T-helper 2 cell treated with Interferon-gamma antibody and Interleukin-4, amounts not matched to agents 5 μg/mL and 100 μg/mL, for 36 hours (primary cell): Measurements from ENCODE around the gene SMIM15.

Experiments used
- DNase-seq: peaks from one replicate; pipeline ENCODE4 v3.0.0; 2021; ENCODE audit warnings: low spot score
- H3K27ac Mint-ChIP-seq: one replicate; pipeline ENCODE4 v1.8.0; 2021; ENCODE audit warnings: mild to moderate bottlenecking, mixed read lengths
- H3K27me3 Mint-ChIP-seq: one replicate; pipeline ENCODE4 v1.8.0; 2021; ENCODE audit warnings: low read depth, mixed read lengths
- H3K36me3 Mint-ChIP-seq: one replicate; pipeline ENCODE4 v1.8.0; 2021; ENCODE audit warnings: low read depth, mixed read lengths
- H3K4me1 Mint-ChIP-seq: one replicate; pipeline ENCODE4 v1.8.0; 2021; ENCODE audit warnings: low read depth, mixed read lengths
- H3K4me3 Mint-ChIP-seq: one replicate; pipeline ENCODE4 v1.8.0; 2022; ENCODE audit warnings: mild to moderate bottlenecking, moderate library complexity, mixed read lengths
- H3K9me3 Mint-ChIP-seq: one replicate; pipeline ENCODE4 v1.8.0; 2021; ENCODE audit warnings: mixed read lengths

The SMIM15 gene

DNA sequence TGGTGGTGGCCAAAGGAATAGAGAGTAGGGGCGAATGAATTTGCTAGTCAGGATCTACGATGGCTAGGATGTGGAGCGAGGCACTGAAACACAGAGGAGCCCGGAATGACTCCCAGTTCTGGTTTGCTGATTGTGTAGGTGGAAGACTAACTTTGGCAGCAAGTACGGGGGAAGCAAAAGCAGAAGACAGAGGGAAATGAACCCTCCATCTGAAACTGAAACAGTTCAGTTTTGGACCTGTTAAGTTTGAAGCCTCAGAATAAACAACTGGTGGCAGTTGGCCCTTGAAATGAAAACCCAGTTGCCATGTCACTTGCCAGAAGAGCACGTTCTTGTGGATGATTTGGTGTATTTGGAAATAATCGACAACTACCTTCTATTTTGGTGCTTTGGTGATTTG lies 15.4 kb upstream of the SMIM15 start:
- Mint-ChIP-seq H3K4me3 (no peak overlapping the region), H3K36me3 (no peaks in the 10 kb centered on the region), H3K27ac (no peak overlapping the region), H3K4me1 (peaks cover 8% of the 10 kb centered on the region), H3K9me3 (no peaks in the 10 kb centered on the region), H3K27me3 (peaks cover 3% of the 10 kb centered on the region)
- DNase-seq: no peak

DNA sequence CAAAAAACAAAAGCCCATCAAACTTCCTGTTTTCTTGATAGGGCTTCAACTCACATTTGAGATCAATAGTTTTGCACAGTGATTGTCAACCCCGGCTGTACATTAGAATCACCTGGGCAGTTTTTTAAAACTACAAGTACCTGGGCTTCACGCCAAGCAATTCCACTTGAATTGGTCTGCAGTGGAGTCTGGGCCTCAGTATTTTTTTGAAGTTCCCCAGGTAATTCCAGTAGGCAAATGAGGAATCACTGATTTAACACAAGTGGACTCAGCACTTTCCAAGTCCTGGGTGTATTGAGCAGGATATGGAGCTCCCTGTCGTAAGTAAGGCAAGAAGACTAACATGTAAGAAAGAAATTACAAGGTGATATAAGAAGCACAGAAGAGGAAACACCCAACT lies 14.8 kb upstream of the SMIM15 start:
- Mint-ChIP-seq H3K9me3 (no peaks in the 10 kb centered on the region), H3K4me3 (no peak overlapping the region), H3K4me1 (peaks cover 5% of the 10 kb centered on the region), H3K36me3 (no peaks in the 10 kb centered on the region), H3K27ac (no peak overlapping the region), H3K27me3 (peaks cover 3% of the 10 kb centered on the region)
- DNase-seq: no peak

DNA sequence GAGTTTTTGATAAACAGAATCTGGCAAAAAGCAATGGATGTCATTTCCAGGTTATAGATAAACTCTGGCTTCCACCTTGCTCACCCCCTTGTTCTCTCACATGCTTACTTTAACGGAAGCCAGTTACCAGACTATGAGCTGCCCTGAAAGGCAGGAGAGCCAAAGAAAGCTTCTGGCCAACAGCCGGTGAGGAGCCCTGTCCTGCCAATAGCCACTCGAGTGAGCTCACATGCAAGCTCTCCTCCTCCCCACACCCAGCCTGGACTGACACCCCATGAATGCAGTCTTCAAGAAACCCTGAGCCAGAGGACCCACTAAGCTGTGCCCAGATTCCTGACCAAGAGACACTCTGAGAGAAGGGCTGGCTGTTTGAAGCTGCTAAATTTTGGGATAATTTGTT lies 14.4 kb upstream of the SMIM15 start:
- Mint-ChIP-seq H3K36me3 (no peaks in the 10 kb centered on the region), H3K9me3 (no peaks in the 10 kb centered on the region), H3K4me1 (peaks cover 5% of the 10 kb centered on the region), H3K27me3 (peaks cover 3% of the 10 kb centered on the region), H3K27ac (no peak overlapping the region), H3K4me3 (no peak overlapping the region)
- no peak for DNase-seq

DNA sequence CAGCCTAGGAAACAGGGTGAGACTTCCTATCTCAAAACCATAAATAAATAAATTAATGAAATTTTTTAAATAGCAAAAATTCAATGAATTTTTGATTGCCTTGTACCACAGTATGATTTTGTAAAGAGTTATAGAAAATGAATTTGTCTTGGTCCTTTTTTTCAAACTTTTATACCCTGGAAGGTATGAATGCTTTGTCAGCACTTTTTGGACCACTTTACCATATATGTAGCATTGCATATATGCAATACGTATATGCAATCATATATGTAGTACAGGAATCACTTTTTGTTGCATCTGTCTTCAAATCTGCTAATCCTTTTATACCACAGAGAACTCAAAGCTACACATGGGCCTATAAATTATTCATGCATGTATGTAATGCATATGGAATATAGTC lies 9.2 kb upstream of the SMIM15 start:
- H3K4me1 Mint-ChIP-seq: no peaks in the 10 kb centered on the region
- H3K4me3 Mint-ChIP-seq: no peak overlapping the region
- H3K9me3 Mint-ChIP-seq: no peaks in the 10 kb centered on the region

DNA sequence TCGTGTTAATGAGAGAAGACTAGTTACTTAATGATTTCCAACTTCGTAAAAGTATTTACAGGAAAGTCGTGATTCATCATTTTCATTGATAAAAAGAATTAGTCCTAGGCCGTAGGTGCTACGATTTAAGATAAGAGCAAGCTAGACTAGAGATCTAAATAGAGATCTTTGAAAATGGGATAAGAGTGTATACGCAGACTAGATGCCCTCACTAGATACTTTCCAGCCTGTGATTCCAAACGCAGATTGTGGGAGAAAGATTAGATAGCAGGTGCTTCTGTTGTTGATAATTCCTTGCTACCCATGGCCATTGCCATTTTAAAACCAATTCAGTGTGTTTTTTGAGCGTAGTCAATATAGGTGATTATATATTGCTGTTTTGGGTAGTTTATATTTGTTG lies 6.7 kb upstream of the SMIM15 start:
- Mint-ChIP-seq H3K36me3 (no peaks in the 10 kb centered on the region), H3K27ac (no peak overlapping the region), H3K4me1 (no peaks in the 10 kb centered on the region), H3K4me3 (no peak overlapping the region), H3K27me3 (no peaks in the 10 kb centered on the region), H3K9me3 (no peaks in the 10 kb centered on the region)
- DNase-seq: no peak

More for the DNA sequence above, 9.2 kb upstream of the SMIM15 start:
- Mint-ChIP-seq H3K36me3 (no peaks in the 10 kb centered on the region), H3K27ac (no peak overlapping the region), H3K27me3 (peaks cover 1% of the 10 kb centered on the region)
- no peak for DNase-seq

DNA sequence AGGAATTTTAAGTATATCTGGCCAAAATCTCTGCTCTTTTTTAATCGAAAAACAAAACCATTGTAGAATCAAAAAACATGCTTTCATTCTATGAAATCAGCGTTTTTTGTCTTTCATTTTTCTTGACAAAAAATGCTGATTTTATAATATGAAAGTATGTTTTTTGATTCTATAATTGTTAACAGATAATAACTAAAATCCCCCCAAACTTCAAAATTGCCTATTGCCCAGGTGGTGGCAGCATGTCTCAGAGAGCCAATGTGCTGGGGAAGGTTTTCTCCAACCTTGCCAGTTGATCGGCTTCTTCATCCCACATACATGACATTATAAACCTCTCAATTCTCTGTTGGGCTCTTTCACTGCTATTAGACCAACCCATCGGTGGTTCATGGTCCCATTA lies 5.1 kb upstream of the SMIM15 start:
- no peak overlapping the region for H3K4me3 Mint-ChIP-seq
- peaks cover 10% of the 10 kb centered on the region for H3K36me3 Mint-ChIP-seq
- no peaks in the 10 kb centered on the region for H3K27me3 Mint-ChIP-seq
- H3K9me3 Mint-ChIP-seq: no peaks in the 10 kb centered on the region
- H3K4me1 Mint-ChIP-seq: peaks cover 9% of the 10 kb centered on the region
- no peak for DNase-seq
- H3K27ac Mint-ChIP-seq: no peak overlapping the region

DNA sequence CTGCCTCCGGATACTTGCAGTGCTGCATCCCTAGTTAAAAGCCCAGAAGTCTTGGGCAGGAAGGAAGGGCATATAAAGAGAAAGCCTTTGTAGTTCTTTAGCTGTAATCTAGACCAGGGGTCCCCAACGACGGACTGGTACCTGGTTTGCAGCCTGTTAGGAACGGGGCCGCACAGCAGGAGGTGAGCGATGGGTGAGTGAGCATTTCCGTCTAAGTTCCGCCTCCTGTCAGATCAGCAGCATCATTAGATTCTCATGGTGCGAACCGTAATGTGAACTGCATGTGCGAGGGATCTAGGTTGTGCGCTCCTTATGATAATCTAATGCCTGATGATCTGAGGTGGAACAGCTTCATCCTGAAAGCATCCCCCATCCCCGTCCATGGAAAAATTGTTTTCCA lies 1.6 kb upstream of the SMIM15 start:
- peaks cover 24% of the 10 kb centered on the region for H3K4me1 Mint-ChIP-seq
- H3K27me3 Mint-ChIP-seq: no peaks in the 10 kb centered on the region
- peak overlapping the region; percentile 94 for H3K4me3 Mint-ChIP-seq
- H3K27ac Mint-ChIP-seq: no peak overlapping the region
- no peaks in the 10 kb centered on the region for H3K9me3 Mint-ChIP-seq
- DNase-seq: no peak
- peaks cover 37% of the 10 kb centered on the region for H3K36me3 Mint-ChIP-seq

DNA sequence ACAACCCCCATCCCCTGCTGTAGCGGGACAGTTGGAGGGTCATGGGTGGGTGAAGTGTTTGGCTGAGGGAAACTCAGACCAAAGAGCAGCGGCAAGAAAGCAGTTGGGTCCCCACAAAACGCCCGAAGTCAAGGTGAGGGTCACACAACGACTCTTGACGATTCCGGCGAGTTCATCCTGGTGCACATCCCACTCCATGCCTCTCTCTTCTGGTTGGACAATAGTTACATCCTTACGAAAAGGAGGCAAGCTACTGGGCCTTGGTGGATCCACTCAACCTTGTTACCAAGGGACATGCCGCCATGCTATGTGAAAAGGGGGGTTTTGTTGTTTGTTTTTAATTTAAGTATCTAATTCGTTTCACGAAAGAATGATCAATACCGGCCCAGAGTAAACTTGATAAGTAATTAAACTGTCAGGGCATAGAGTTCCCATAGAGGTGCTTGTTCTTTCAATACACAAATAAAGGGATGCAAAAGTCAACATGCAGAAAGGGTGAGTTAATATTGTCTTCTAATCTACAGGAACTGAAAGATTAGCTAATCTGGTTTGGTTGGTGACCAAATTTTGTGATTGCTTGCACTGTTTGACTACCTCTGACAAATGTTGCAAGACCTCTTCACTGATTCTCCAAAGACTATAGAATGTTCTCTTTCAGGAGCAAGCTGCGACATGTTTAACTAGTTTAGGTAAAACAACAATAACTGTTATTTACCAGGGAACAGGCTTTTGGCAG lies 732 bp upstream of the SMIM15 start:
- Mint-ChIP-seq H3K27me3 (no peaks in the 10 kb centered on the region), H3K4me1 (peaks cover 27% of the 10 kb centered on the region), H3K36me3 (peaks cover 42% of the 10 kb centered on the region), H3K4me3 (peak overlapping the region; percentile 94), H3K9me3 (no peaks in the 10 kb centered on the region), H3K27ac (peak overlapping the region; percentile 94)
- DNase-seq: no peak

DNA sequence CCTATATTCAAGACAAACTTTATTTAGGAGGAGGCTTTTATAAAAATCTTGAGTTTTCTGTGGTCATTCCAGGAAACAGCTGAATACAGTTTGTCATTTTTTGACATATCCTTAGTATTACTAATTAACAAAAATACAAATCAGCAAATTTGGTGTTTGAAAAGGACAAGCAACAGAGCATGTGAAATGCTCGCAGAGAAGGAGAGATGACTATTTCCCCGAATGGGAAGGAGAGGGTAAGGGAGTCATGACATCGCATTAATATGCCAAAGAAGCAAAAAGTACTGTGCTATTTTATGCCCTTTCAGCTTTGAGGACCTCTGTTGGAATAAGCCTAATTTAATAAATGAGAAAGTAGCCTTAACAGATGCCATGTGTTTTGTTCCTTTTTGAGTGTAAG lies 1.8 kb downstream of the SMIM15 start:
- Mint-ChIP-seq H3K27me3 (no peaks in the 10 kb centered on the region), H3K9me3 (no peaks in the 10 kb centered on the region), H3K27ac (peak overlapping the region; percentile 45), H3K36me3 (peaks cover 57% of the 10 kb centered on the region), H3K4me3 (peak overlapping the region; percentile 69), H3K4me1 (peaks cover 27% of the 10 kb centered on the region)
- DNase-seq: no peak

DNA sequence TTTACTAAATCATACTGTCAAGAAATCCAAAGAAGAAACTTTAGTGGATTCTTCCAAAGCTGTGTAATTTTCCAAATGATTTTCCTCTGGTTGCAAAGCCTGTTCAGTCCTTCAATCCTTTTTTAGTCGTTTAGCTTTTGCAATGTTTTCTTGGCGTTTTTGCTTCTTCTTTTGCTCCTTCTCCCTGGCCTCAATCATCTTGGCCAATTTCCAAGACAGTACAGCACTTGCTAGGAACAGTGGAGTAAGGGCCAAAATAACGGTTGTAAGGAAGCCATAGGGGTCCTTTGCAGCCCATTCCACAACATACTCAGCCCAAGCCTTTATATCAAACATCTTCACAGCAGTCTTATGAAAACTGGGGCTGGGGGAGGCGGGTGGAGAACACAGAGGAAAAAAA lies 2.4 kb downstream of the SMIM15 start:
- Mint-ChIP-seq H3K4me1 (peaks cover 27% of the 10 kb centered on the region), H3K27ac (no peak overlapping the region), H3K27me3 (no peaks in the 10 kb centered on the region), H3K9me3 (peaks cover 2% of the 10 kb centered on the region), H3K4me3 (no peak overlapping the region), H3K36me3 (peaks cover 64% of the 10 kb centered on the region)
- DNase-seq: no peak

DNA sequence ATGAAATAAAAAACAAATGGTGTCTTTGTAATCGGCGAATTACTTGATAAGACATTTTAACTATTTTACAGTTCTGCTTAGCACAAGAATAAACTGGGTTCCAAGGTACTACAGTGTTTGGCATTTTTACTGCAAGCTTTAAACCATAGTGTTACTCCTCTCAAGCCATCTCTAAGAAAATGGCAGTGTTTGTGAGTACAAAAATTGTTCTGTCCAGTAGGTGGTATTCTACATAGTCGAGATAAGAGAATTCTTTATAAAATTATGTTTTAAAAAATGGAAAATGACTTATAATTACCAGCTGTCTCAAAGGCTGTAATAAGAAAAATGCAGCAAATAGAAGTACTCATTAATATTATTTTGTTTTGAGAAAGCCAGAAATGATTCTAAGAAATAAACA lies 3.2 kb downstream of the SMIM15 start:
- peaks cover 71% of the 10 kb centered on the region for H3K36me3 Mint-ChIP-seq
- peaks cover 27% of the 10 kb centered on the region for H3K4me1 Mint-ChIP-seq
- H3K27ac Mint-ChIP-seq: no peak overlapping the region
- no peak overlapping the region for H3K4me3 Mint-ChIP-seq
- H3K9me3 Mint-ChIP-seq: peaks cover 10% of the 10 kb centered on the region
- H3K27me3 Mint-ChIP-seq: no peaks in the 10 kb centered on the region
- DNase-seq: no peak

DNA sequence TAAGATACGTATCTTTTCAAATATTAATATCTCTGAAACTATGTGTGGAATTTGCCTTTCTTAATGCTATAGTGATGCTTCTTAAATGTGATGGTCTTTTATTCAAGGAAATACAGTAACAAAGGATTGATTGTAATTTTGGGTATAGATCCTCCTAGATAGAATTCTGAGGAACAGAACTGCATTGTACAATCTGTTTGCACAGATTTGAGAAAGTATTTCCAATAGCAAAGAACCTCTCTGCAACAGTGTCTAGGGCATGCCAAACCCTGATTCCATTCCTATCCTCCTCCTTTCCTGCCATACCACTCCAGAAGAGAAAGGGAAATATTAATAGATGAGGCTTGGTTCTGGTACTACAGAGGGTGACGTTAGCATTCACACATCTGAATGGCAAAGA lies 10.4 kb downstream of the SMIM15 start:
- no peak overlapping the region for H3K4me3 Mint-ChIP-seq
- H3K36me3 Mint-ChIP-seq: peaks cover 27% of the 10 kb centered on the region
- H3K27ac Mint-ChIP-seq: no peak overlapping the region
- no peak for DNase-seq
- H3K9me3 Mint-ChIP-seq: peaks cover 15% of the 10 kb centered on the region
- H3K4me1 Mint-ChIP-seq: no peaks in the 10 kb centered on the region
- H3K27me3 Mint-ChIP-seq: no peaks in the 10 kb centered on the region

DNA sequence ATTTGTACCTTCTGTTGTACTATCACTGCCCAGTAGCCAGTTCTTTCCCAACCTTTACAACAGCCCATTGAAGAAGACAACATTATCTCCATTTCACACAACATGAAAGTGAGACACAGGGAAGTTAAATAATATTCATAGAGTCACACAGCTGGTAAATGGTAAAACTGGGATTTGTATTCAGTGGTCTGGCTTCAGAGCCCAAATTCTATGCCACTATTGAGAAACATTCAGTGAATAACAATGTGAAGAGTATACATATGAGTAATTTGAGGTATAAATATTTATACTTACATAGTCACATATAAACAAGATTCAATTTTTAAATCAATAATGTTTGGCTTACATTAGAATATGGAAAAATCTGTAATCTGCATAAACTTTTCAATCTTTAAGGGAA lies 13.8 kb downstream of the SMIM15 start:
- no peak for DNase-seq
- H3K27ac Mint-ChIP-seq: no peak overlapping the region
- H3K9me3 Mint-ChIP-seq: peaks cover 8% of the 10 kb centered on the region
- peaks cover 3% of the 10 kb centered on the region for H3K36me3 Mint-ChIP-seq
- H3K4me1 Mint-ChIP-seq: no peaks in the 10 kb centered on the region
- no peaks in the 10 kb centered on the region for H3K27me3 Mint-ChIP-seq
- H3K4me3 Mint-ChIP-seq: no peak overlapping the region

DNA sequence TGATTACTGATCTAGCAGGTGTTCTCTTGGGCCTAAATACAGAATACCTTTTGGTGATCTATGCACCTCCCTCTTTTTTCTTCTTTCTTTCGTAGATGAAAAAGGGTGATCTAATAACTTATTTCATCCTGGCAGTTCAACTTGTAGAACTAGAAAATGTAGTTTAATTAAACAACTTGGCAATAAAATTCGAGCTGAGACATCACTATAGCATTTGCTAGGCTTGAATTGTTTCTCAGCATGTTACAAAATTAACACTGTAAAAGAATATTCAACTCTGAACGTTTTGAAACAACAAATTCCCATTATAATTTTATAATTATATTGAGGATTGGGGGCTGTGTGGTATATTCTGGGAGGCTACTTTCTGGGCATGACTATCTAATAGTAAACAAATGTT lies 19.5 kb downstream of the SMIM15 start:
- H3K4me3 Mint-ChIP-seq: no peak overlapping the region
- peaks cover 5% of the 10 kb centered on the region for H3K9me3 Mint-ChIP-seq
- H3K36me3 Mint-ChIP-seq: no peaks in the 10 kb centered on the region
- no peaks in the 10 kb centered on the region for H3K27me3 Mint-ChIP-seq
- H3K27ac Mint-ChIP-seq: no peak overlapping the region
- H3K4me1 Mint-ChIP-seq: no peaks in the 10 kb centered on the region
- DNase-seq: no peak

DNA sequence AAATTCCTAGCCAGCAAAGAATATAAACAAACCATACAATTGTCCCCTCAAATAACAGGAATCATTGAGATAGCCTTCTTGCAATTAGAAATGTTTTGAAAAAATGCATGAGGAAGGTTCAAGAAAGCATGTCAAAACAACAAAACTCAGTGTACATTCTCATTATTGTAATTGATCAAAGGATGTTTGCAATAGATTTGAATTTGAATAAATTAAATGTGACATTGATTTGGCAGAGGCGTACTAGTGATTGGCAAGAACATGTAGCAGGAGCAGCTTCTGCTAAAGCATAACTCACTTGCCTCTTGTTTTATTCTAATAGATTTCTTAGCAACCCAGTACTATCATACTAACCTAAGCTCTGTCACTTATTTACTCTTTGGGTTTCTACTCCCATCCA lies 19.9 kb downstream of the SMIM15 start:
- H3K9me3 Mint-ChIP-seq: peaks cover 5% of the 10 kb centered on the region
- H3K36me3 Mint-ChIP-seq: no peaks in the 10 kb centered on the region
- no peaks in the 10 kb centered on the region for H3K4me1 Mint-ChIP-seq
- DNase-seq: no peak
- H3K27me3 Mint-ChIP-seq: no peaks in the 10 kb centered on the region
- H3K27ac Mint-ChIP-seq: no peak overlapping the region
- no peak overlapping the region for H3K4me3 Mint-ChIP-seq
